Activated B cell treated with CpG ODN at 0.5 μM for 24 hours (primary cell): Measurements from ENCODE around the gene SMPD1. TPM values are rescaled to one million over a fixed set of nuclear protein-coding genes. Genes with fewer than 3 reads are reported as not detected.

Experiments
- ATAC-seq: fragments of 200-7000 bp; cut with Tn5 transposase; one replicate; pipeline ENCODE4 v1.10.0; 2021; ENCODE audit warnings: low read depth, mild to moderate bottlenecking, moderate library complexity
- CTCF ChIA-PET: fragments of 350-600 bp; sonication (Branson Sonifier 250); formaldehyde crosslinking; loops from one replicate; lab custom pipeline; 2021; ENCODE audit warnings: antibody characterized with exemption; lab: Charles Lee
- POLR2A ChIA-PET: fragments of 350-600 bp; sonication (Branson Sonifier 250); formaldehyde crosslinking; loops from one replicate; lab custom pipeline; 2021; ENCODE audit warnings: antibody characterized with exemption; lab: Charles Lee
- DNase-seq: peaks from one replicate; pipeline ENCODE4 v3.0.0; 2022
- H3K27ac Mint-ChIP-seq: one replicate; pipeline ENCODE4 v1.8.0; 2020; ENCODE audit warnings: mixed read lengths
- H3K27me3 Mint-ChIP-seq: one replicate; pipeline ENCODE4 v1.8.0; 2021; ENCODE audit warnings: mixed read lengths
- H3K36me3 Mint-ChIP-seq: one replicate; pipeline ENCODE4 v1.8.0; 2021; ENCODE audit warnings: low read depth, mixed read lengths
- H3K4me1 Mint-ChIP-seq: one replicate; pipeline ENCODE4 v1.8.0; 2021; ENCODE audit warnings: mixed read lengths
- H3K4me3 Mint-ChIP-seq: one replicate; pipeline ENCODE4 v1.8.0; 2020; ENCODE audit warnings: mild to moderate bottlenecking, mixed read lengths
- H3K9me3 Mint-ChIP-seq: one replicate; pipeline ENCODE4 v1.8.0; 2020; ENCODE audit warnings: mixed read lengths
- intact Hi-C: fragments of 100-400 bp; cut with micrococcal nuclease; formaldehyde crosslinking; loops from one replicate; pipeline ENCODE4 v1.15.1; 2024
- total RNA-seq: library from RNA; stranded (reverse); gene quantifications from 2 replicates; pipeline ENCODE4 v1.2.3, GENCODE V29; 2022
- TF ChIP-seq, protein P1 (sequence below): fragments of 200-600 bp; IDR thresholded peaks from one replicate; pipeline ENCODE4 v1.8.0; 2022; ENCODE audit warnings: antibody characterized with exemption, mild to moderate bottlenecking

SMPD1 gene
- total RNA-seq, 1 donor from 2014 or later, result 16.9 TPM

DNA sequence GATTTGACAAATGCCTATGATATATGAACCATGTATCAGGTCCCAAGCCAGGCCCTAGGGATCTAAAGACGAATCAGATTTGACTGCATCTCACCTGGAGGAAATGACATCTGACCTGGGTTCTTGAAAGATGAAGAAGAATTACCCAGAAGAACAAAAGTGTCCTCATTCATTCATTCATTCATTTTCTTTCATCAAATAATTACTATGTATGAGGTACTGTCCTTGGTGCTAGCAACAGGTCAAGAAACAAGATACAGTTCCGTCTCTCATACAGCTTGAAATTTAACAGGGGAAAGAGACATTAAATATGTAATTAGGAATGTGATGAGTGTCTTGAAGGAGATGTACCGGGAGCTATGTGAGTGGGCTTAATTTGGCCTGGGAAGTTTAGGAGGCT is 30.4 kb downstream of the SMPD1 start:
- Mint-ChIP-seq H3K4me1 (peaks cover 4% of the 10 kb centered on the region), H3K27me3 (peaks cover 35% of the 10 kb centered on the region), H3K9me3 (no peaks in the 10 kb centered on the region), H3K36me3 (no peaks in the 10 kb centered on the region), H3K27ac (no peak overlapping the region), H3K4me3 (no peak overlapping the region)
- TF ChIP-seq, protein P1, sequence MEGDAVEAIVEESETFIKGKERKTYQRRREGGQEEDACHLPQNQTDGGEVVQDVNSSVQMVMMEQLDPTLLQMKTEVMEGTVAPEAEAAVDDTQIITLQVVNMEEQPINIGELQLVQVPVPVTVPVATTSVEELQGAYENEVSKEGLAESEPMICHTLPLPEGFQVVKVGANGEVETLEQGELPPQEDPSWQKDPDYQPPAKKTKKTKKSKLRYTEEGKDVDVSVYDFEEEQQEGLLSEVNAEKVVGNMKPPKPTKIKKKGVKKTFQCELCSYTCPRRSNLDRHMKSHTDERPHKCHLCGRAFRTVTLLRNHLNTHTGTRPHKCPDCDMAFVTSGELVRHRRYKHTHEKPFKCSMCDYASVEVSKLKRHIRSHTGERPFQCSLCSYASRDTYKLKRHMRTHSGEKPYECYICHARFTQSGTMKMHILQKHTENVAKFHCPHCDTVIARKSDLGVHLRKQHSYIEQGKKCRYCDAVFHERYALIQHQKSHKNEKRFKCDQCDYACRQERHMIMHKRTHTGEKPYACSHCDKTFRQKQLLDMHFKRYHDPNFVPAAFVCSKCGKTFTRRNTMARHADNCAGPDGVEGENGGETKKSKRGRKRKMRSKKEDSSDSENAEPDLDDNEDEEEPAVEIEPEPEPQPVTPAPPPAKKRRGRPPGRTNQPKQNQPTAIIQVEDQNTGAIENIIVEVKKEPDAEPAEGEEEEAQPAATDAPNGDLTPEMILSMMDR, result no peak
- ATAC-seq, result no peak
- DNase-seq, result no peak
- POLR2A ChIA-PET, result interaction anchor here (1.5 kb wide), 1 partner anchor 37 kb away, joined by 3 read pairs; no protein-coding TSS in a partner anchor
- intact Hi-C loops, result no loop called here
- CTCF ChIA-PET, result interaction anchor here (3.6 kb wide), 1 partner anchor 42 kb away, joined by 22 read pairs; no protein-coding TSS in a partner anchor

DNA sequence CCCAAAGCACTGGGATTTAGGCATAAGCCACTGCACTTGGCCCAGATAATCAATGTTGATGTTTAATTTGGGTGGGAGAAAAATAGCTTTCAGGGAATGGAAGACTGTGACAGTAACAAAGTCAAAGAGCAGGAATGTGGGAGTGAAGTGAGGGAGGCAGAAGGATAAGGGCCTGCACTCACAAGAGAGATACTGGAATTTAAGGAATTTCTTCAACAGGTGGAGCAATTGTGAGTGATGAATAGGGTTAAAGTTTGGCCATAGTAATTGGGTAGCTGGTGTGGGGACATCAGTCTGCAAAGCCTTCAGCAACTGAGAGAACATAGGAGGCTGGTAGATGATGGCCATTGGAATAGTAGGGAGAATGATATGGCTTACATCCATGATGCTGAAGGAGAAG is 37.2 kb downstream of the SMPD1 start:
- ChIA-PET CTCF (interaction anchor here (0.6 to 1.4 kb wide), 2 partner anchors 16 to 104 kb away, joined by 3 to 4 read pairs; no protein-coding TSS in a partner anchor), POLR2A (no interaction called here)
- Mint-ChIP-seq H3K36me3 (no peaks in the 10 kb centered on the region), H3K27me3 (peaks cover 26% of the 10 kb centered on the region), H3K27ac (no peak overlapping the region), H3K4me3 (no peak overlapping the region), H3K9me3 (no peaks in the 10 kb centered on the region), H3K4me1 (no peaks in the 10 kb centered on the region)
- ATAC-seq, result no peak
- intact Hi-C loops, result no loop called here
- TF ChIP-seq, protein P1, result no peak
- no peak for DNase-seq

DNA sequence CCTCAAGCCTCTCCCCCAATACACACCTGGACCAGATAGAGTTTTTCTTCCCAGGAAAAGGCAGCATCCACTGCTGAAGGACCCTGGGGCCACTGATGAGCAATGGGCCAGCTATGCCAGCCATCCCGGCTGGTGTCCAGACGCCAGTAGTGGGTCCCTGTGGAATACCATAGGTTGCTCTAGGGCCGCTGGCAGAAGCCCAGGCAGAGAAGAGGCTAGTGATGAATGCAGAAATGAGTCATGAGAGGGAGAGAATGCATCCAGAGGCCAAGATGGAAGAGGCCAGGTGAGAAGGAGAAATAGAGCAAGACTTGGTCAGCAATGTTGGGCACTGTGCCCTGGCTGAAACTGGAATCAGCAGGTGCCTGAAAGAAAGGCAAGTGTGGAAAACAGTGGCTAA is 41.6 kb downstream of the SMPD1 start:
- ChIA-PET POLR2A (no interaction called here), CTCF (interaction anchor here (1.2 kb wide), 1 partner anchor 12 kb away, joined by 4 read pairs; no protein-coding TSS in a partner anchor)
- TF ChIP-seq, protein P1, result no peak
- ATAC-seq (no peak), DNase-seq (no peak)
- Mint-ChIP-seq H3K36me3 (no peaks in the 10 kb centered on the region), H3K4me3 (no peak overlapping the region), H3K9me3 (no peaks in the 10 kb centered on the region), H3K4me1 (peaks cover 3% of the 10 kb centered on the region), H3K27me3 (no peaks in the 10 kb centered on the region), H3K27ac (no peak overlapping the region)
- intact Hi-C loops, result no loop called here

DNA sequence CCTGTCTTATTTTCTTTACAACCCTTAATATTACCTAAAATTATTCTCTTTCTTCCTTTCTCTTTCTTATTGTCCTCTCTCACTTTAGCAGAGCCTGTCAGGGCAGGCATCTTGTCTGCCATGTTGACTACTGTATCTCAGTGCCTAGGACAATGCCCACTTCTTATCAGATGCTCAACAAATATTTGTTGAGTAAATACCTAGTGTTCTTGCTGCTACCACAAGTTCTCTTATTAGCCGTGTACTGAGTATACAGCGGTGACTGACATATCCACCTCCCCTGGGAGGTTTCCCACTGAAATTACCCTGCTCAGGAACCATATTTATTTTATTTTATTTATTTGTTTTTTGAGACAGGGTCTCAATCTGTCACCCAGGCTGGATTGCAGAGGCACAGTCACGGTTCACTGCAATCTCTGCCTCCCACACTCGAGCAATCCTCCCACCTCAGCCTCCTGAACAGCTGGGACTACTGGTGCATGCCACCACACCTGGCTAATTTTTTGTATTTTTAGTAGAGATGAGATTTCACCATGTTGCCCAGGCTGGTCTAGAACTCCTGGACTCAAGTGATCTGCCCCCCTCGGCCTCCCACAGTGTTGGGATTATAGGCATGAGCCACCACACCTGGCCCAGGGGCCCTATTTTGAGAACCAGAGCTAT is 43.9 kb downstream of the SMPD1 start:
- TF ChIP-seq, protein P1, result no peak
- ATAC-seq (no peak), DNase-seq (no peak)
- CTCF ChIA-PET, result interaction anchor here (1.4 kb wide), 1 partner anchor 10 kb away, joined by 3 read pairs; no protein-coding TSS in a partner anchor
- intact Hi-C loops, result no loop called here
- Mint-ChIP-seq H3K27ac (no peak overlapping the region), H3K27me3 (no peaks in the 10 kb centered on the region), H3K4me3 (no peak overlapping the region), H3K9me3 (no peaks in the 10 kb centered on the region), H3K4me1 (peaks cover 3% of the 10 kb centered on the region), H3K36me3 (no peaks in the 10 kb centered on the region)
- POLR2A ChIA-PET, result no interaction called here

DNA sequence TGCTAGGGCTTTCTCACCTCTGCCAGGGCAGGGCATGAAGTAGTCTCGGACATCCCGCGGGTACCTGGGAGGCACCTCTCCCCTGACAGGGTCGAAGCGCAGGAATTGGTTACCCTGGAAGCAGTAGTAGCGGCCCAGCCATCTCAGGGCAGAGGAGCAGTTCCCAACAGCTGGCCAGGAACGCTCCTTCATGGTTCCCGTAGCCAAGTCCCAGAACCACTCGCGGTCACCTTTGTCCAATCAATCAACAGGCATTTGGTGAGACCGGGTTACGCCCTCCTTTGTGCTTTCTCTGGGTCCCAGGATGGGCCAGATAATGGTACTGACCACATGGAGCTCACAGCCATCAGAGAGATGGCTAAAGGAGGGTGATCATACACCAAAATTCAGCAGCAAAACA is 47.1 kb downstream of the SMPD1 start:
- peaks cover 3% of the 10 kb centered on the region for H3K4me1 Mint-ChIP-seq
- TF ChIP-seq, protein P1, result no peak
- ATAC-seq (no peak), DNase-seq (no peak)
- H3K9me3 Mint-ChIP-seq, result no peaks in the 10 kb centered on the region
- intact Hi-C loops, result no loop called here
- no peaks in the 10 kb centered on the region for H3K27me3 Mint-ChIP-seq
- no peak overlapping the region for H3K27ac Mint-ChIP-seq
- POLR2A ChIA-PET, result no interaction called here
- no peaks in the 10 kb centered on the region for H3K36me3 Mint-ChIP-seq
- H3K4me3 Mint-ChIP-seq, result no peak overlapping the region
- CTCF ChIA-PET, result interaction anchor here (2.6 kb wide), 1 partner anchor 58 kb away, joined by 17 read pairs; no protein-coding TSS in a partner anchor
